HG02623 (cell line): ENCODE results near the gene CYREN.
A peak's percentile ranks its signal among the peaks of the same experiment; 100 is the strongest.
"Not testable (repeated sequence)": the region's sequence is repeated elsewhere in the genome, so short reads cannot be mapped to it uniquely, and the experiment has no call there.

Source experiments
- ATAC-seq: cut with Tn5 transposase; IDR thresholded peaks from one replicate; pipeline ENCODE4 v1.9.1; 2021; ENCODE audit warnings: moderate library complexity; ENCODE audit not compliant: unreplicated experiment

The CYREN gene

DNA sequence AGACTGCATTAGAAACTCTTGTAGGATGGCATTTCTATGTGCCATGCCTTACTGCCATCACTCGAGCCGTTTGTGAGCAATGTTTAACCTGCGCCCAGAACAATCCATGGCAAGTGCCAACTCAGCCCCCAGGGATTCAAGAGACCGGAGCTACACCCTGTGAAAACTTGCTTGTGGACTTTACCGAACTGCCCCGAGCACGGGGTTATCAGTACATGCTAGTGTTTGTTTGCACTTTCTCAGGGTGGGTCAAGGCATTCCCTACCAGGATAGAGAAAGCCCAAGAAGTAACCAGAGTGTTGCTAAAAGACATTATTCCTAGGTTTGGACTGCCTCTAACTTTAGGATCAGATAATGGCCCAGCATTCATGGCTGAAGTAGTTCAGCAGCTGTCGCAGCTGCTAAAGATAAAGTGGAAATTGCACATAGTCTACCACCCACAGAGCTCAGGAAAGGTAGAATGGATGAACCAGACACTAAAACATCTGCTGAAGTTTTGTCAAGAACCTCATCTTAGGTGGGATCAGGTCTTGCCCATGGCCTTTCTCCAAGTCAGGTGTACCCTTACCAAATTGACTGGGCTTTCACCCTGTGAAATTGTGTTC is 8.9 kb upstream of the CYREN start:
- ATAC-seq, result no peak

DNA sequence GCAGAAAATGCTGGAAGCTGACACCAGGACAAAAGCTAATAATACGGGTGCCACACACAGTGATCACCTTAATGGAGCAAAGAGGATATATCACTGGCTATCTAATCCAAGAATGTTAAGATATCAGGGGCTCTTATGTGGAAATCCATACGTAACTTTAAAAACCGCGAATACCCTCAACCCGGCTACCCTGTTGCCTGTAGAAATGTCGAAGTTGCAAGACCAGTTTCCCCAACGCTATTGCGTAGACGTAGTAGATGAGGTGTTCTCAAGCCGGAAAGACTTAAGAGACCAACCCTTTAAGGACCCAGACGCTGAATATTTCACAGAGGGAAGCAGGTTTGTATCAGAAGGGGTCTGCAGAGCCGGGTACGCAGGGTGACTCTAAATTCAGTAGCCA is 7.9 kb upstream of the CYREN start:
- ATAC-seq, result no peak

DNA sequence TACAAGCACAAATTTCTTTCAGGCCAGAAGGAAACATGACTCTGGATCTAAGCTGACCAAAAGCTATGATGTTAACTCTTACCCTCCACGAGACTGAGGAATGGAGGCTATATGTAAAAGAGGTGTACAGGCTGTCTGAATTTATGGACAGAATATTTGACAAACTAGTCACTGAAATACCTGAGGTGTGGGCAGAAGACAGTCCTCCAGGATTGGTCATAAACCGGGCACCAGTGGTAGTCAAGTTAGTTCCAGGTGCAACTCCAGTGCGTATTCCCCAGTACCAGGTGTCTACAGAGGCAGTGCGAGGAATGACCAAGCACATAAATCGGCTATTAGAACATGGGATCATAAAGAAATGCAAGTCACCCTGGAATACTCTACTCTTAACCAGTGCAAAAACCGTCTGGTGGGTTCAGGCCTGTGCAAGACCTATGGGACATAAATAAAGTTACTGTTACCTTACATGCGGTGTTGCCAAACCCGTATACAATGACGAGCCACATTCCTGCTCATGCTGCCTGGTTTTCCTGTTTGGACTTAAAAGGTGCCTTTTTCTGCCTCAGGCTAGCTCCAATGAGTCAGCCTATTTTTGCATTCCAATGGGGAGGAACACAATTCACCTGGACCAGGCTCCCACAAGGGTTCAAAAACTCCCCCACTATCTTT is 6.7 kb upstream of the CYREN start:
- no peak for ATAC-seq

DNA sequence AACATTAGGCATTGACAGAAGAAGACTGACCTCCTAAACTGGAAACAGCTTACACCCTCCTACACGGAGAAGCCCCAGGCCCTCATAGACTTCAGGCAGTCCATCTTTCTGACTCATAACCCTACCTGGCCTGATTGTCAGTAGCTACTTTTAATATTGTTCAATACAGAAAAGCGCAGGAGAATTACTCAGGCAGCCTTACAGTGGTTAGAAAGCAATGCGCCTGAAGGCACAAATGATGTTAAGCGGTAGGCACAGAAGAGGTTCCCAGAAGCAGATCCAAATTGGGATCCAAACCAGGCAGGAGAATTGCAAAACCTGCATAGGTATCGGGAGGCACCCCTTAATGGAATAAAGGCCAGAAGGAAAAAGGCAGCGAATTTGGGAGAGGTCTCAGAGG is 5.4 kb upstream of the CYREN start:
- no peak for ATAC-seq

DNA sequence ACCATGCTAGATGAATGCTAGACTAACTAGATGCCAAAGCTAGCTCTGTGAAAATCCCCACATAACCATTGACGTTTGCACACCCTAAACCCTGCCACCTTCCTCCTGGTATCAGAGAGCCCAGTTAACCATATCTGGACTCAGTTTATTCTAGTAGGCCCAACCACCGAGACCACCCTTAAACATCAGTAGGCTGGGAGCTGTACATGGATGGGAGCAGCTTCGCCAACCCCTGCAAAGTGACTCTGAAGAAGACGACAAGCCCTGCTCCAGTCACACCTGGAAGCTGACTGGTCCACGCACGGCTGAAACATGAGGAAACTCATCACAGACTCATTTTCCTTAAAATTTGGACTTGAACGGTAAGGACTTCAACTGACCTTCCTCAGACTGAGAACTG is 4.4 kb upstream of the CYREN start:
- no peak for ATAC-seq

DNA sequence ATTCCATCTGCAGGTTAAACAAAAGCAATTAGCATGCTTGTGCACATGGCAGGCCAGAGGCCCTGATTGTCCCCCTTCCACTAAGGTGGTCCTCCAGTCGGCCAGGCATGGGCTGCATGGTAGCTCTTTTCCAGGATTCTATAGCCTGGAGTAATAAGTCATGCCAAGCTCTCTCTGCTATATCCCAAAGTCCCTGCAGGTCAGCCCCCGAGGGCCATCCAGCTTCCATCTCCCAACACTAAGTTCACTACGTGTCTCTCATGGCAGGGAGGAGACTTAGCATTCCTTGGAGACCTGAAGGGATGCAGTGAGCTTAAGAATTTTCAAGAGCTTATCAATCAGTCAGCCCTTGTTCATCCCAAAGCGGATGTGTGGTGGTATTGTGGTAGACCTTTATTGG is 3.4 kb upstream of the CYREN start:
- not testable (repeated sequence) for ATAC-seq

DNA sequence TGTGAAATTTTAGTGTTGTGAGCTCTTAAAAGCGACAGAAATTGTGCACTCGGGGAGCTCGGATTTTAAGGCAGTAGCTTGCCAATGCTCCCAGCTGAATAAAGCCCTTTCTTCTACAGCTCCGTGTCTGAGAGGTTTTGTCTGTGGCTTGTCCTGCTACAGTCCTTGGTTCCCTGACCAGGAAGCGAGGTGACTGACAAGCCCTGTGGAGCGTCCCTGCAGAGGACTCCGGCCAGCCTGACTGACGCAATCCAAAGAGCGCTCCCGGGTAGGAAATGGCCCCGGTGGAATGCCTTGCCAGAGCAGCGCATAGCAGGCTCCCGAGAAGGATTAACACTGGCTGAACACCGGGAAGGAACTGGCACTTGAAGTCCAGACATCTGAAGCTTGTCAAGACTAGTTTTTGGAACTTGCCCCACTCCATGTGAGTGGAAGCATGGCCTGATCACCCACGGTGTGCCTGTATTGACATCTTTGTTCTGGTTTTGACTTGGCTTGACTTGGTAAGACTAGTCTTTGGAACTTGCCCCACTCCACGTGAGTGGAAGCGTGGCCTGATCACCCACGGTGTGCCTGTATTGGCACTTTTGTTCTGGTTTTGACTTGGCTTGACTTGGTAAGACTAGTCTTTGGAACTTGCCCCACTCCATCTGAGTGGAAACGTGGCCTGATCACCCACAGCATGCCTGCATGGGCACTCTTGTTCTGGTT is 1.2 kb upstream of the CYREN start:
- not testable (repeated sequence) for ATAC-seq

DNA sequence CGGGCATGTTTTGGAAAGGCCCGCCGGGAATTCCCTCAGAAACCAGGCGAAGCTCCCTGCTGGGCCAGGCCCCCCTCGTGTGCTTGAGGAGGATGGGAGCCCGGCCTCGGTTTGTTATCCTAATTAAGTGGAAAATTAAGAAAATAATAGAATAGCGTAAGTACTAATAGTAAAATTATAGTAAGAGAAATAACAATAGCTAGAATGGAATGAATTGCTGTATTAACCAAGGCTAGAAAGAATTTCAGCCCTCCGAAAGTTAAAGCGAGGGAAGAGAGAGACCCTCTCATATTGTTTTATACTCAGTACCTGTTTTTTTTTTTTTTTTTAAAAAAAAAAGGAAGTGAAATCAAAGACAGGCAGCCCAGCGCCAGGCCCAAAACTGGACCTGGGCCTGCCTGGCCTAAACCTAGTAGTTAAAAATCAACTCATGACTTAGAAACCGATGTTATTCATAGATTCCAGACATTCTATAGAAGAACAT is 533 bp upstream of the CYREN start:
- ATAC-seq, result peak; percentile 4

DNA sequence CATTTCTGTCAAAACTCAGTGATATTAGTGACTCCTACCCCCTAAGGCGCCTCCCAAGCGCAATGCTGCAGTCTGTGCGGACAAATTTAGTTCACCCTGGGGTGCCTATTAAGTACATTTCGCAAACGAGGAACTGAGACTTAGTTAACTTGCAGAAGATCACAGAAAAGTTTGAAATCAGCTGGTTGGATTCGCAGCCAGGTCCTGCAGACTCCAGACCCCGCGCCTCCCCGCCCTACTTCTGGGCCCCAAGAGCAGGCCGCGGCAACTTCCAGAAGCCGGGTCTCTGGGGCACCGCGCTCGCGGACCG is 588 bp downstream of the CYREN start:
- ATAC-seq, result peak; percentile 3

DNA sequence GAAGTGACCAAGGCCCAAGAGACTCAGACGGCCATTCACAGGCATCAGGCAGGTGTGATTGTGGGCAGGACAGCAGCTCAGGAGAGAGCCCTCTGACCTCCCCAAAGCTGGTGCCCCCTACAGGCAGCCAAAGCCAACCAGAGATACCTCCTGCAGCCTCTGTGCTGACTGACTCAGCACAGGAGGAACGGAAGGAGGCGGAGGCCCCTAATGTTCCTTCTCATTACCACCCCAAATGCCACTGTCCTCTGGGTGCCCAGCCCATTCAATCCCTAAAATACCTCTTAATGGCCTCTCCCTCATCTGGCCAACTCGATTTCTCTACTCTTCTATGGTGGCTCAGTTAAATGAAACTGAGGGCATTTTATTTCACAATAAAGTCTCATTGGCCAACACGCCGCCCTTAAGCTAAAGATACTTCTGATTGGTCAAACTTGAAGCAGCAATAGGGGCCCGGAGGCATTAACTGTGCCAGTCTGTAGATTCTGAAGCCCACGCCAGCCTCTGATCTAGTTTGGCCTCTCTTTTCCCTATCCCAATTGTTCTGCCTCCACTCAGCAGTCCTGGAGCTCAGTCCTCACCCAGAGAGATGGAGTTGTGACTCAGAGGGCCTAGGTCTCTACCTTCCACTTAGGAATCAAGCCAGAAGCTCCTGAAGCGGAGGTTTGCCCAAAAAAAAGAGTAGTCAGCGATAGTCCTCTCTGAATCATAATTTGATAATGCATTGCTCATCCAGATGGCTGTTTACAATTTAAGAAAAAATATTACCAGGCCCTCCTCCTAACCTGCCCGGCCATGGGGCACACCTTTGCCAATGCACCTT is 1.2 kb downstream of the CYREN start:
- ATAC-seq, result peak; percentile 35

DNA sequence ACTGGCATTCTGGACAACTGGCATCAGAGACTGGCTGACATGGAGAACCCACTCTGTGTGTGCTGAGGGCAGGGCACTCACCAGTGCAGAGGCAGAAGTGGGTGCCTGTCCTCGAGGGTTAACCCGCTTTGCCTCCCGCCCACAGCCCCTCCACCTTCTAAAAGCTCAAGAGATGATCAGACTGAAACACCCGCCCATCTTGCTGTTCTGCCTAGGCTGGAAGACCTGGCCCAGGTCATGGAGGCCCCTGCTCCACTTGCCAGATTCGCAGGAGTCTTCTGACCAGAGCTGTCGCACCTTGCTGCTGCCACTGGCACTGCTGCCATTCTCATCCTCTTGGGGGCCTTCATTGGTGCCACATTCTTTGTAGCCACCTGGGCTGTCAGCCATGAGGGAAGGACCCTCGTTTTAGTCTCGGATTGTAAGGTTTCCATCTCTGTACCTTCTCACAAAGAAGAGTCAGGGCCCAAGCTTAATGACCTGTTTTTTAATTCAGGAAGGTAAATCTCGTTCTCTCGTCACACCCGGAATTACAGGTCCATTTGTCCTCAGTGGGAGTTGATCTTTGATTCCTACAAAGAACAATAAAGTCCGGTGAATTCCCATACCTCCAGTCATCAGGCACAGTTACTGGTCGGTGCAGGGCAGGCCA is 1.9 kb downstream of the CYREN start:
- no peak for ATAC-seq

DNA sequence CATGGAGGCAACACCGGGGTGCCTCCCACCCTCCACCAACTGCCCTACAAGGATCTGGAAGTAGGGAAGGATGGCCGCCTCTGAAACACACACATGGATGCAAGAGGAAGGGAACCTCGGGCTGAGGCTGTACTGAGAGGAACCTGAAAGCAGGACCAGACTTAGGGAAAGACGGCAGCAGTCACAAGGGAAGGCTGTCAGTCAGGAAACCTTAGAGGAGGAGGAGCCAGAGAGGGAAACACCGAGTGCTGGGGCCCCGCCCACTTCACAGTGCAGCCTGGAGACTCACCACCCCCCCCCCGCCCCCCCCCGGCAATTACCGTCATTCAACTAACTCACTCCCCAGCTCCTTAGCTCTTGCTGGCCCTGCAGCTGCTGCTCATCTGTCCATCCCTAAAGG is 2.5 kb downstream of the CYREN start:
- no peak for ATAC-seq

DNA sequence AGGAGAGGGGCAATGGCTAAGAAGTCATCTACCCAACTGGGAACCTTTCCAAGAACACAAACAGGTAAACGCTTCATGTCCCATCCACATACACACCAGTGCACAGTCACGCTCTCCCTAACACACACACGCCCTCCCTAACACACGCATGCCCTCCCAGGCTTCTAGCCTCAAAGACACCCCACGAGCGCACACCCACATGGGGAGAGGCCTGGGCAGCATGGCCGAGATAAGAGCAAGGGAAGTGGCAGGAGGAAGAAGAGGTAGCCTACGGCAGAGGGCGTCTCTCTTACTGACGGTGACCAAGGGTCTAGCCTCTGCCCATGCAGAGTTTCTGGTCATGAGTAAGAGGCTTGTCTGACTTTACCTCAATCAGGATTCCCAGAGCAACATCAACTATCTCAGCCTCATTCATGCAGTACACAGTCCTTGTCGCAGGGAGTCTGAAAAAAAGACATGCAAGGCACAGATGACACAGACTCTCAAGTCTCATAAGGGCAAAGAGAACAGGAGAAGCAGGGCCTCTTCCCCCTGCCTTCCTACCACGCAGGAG is 3.1 kb downstream of the CYREN start:
- no peak for ATAC-seq

DNA sequence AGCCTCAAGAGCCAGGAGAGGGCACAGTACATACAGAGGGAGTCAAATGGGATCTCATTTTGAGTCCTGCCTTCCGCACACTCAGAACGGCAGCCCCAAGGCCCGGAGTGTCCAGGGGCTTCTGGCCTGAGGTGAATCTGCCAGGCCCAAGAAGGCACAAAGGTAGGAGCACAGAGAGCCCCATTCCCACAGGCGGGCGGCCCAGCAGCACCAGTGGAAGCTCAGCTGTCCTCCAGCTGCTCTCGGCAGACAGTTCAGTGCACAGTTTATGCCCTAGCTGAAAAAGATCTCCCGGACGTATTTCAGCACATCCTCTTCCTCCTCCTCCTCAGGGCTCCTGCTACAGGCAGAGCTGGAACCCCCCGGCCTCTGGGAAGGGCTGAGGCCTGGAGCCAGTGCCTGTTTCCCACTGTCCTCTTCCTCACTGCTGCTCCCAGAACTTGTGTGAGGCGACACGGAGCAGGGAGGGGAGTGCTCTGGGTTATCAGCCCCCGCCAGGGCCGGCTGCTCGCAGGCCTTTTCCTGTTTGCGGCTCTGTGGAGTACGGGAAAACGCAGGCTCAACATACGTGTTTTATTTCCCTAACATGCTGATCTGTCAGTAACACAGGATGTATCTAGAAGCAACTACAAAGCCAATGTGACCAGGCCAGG is 4.0 kb downstream of the CYREN start:
- no peak for ATAC-seq

DNA sequence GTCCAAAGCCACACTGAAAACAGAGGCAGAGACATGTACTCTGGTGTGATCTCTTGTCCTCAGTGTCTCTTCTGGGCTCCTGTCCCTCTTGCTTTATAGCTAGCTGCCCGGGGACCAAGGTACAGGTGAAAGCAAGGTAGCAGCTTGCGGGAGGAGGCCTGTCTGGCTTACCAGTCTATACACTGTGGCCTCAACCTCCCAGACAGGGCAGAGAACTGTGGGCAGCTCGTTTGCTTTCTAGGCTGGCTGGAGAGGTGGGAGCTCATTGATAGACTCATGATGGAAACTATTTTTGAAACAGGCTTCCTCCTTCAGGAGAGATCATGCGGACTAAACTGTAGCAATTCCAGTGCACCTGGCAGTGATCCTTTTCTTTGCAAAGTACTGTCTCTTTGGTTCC is 4.6 kb downstream of the CYREN start:
- no peak for ATAC-seq

DNA sequence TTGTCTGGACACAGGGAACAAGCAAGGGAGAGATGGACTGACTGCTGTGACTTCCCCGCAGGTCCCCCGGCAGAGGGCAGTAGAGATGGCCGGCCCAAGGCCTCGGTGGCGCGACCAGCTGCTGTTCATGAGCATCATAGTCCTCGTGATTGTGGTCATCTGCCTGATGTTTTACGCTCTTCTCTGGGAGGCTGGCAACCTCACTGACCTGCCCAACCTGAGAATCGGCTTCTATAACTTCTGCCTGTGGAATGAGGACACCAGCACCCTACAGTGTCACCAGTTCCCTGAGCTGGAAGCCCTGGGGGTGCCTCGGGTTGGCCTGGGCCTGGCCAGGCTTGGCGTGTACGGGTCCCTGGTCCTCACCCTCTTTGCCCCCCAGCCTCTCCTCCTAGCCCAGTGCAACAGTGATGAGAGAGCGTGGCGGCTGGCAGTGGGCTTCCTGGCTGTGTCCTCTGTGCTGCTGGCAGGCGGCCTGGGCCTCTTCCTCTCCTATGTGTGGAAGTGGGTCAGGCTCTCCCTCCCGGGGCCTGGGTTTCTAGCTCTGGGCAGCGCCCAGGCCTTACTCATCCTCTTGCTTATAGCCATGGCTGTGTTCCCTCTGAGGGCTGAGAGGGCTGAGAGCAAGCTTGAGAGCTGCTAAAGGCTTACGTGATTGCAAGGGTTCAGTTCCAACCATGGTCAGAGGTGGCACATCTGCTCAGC is 6.0 kb downstream of the CYREN start:
- no peak for ATAC-seq

DNA sequence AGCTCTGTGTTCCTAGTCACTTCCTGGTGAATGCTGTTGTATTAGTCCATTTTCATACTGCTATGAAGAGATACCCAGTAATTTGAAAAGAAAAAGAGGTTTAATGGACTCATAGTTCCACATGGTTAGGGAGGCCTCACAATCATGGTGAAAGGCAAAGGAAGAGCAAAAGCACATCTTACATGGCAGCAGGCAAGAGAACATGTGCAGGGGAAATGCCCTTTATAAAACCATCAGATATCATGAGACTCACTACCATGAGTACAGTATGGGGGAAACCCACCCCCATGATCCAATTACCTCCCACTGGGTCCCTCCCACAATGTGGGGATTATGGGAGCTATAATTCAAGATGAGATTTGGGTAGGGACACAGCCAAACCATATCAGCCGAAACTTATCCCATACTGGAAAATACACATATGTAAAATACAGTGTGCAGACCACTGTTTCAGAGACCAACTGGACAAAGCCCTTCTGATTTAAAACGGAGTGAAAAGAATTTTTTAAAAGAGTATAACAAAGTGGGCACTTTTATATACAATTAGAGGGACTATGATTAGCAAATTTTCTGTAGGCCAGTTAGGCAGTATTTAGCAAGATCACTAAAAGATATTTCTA is 8.0 kb downstream of the CYREN start:
- no peak for ATAC-seq

DNA sequence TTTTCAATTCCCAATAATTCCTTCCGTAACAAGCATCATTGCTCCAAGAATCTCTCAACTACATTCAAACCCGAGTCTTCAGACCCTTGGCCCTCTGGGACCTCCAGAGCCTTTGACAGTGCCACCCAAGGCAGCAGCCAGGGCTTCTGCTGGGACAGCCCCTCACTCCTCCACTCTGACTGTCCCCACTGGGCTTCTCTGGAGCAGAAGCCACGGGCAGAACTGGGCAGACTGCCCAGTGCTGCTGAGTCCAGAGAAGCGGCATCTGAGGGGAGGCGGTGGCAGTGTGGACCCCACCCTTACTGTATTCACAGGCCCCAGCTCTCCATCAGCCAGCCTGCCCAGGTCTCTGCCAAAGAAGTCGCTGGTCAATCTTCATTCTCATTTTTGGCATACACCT is 8.8 kb downstream of the CYREN start:
- no peak for ATAC-seq
